ENCODE data around the gene CPSF4.
A peak's percentile ranks its signal among the peaks of the same experiment; 100 is the strongest.

CPSF4 gene

GRCh38 chr7:99449326-99449725 lies 10.6 kb downstream of the CPSF4 start:
- DNase-seq, result no peak

GRCh38 chr7:99451936-99452335 lies 13.2 kb downstream of the CPSF4 start:
- DNase-seq, result no peak

GRCh38 chr7:99452541-99452940 lies 13.8 kb downstream of the CPSF4 start:
- no peak for DNase-seq

- no peak for DNase-seq
Measured at GRCh38 chr7:99453105-99453504, 14.4 kb downstream of the CPSF4 start.

GRCh38 chr7:99455874-99456273 lies 17.1 kb downstream of the CPSF4 start:
- no peak for DNase-seq

- DNase-seq, result no peak
Measured at GRCh38 chr7:99456288-99456687, 17.5 kb downstream of the CPSF4 start.

GRCh38 chr7:99457050-99457649 lies 18.4 kb downstream of the CPSF4 start:
- no peak for DNase-seq

- no peak for DNase-seq
Measured at GRCh38 chr7:99457650-99458493, 19.1 kb downstream of the CPSF4 start.

GRCh38 chr7:99459087-99459486 lies 20.3 kb downstream of the CPSF4 start:
- DNase-seq, result no peak

GRCh38 chr7:99460651-99461050 lies 21.9 kb downstream of the CPSF4 start:
- no peak for DNase-seq

- no peak for DNase-seq
Measured at GRCh38 chr7:99461221-99461620, 22.5 kb downstream of the CPSF4 start.

DNA sequence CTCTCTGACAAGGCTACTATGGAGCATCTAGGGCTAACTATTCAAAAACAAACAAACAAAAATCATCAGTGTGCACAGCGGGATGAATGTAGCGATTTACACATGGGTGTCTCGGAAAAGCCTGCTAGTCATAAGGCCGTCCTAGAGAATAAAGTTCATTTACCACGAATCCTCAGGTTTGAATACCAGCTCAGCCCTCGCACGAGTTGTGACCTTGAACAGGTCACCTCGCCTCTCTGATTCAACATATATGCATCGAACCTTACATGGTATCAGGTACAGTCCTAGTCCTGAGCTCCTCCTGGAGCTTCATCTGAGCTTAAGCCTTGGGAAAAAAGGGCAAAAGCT lies 26.7 kb downstream of the CPSF4 start:
- no peak for DNase-seq

DNA sequence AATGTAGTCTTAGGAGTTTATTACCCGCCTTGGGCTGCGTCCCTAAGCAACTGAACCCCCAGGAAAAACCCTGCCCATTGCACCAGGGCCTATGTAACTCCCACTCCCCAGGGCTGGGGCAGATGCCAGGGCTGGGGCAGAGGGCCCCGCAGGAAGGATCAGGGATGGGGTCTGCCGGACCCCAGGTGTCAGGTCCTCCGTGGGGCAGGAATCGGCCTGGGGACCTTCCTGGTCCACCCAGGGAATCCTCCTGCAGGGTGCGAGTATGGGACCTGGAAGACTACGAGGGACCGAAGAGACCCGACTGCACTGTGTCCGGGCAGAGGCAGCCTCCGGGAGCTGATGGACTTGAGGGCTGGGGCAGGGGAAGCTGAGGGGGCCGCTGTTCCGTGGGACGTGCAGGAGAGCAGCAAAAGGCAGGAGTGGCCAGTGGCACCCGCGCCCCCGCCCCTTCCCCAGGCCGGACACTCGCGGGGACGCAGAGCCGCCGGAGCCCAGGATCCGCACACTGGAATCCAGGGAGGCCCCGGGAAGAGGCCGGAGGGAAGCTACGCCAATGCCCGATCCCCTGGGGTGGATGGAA lies 29.7 kb downstream of the CPSF4 start:
- no peak for DNase-seq

- no peak for DNase-seq
Measured at GRCh38 chr7:99469381-99470065, 30.8 kb downstream of the CPSF4 start.

DNA sequence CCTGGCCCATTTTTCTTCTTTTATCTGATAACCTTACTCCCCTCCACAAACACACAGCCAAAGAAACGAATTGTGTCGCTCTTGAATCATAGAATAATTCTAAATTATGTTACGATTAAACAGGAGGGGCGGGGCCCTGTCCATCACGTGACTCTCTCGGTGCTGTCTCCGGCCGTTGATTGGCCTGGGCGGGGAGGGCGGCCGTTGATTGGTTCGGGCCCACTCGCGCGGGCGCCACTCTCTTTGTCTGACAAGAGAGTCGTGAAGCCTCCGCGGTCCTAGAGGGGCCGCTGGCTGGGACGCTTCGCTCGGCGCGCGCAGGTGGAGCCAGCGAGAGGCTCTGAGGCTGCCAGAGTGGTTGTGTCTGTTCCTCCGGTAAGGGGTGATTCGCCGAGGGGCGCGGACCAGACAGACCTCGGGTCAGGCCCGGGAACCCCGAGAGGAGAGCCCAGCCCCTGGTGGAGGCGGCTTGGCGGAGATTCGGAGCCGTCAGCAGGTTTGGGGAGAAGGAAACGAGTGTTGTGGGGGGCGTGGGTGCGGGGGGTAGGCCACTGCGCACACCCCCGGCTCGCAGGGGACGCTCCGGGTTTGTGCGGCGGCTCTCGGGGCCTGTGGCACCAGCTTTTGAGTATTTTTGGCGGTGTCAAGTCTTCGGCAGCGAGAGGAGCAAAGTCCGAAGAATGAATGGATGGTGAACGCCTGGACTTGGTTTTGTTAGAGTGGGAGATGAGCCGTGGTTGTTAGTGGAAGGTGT lies 34.0 kb downstream of the CPSF4 start, which contains the start of gene ZNF789:
Gene ZNF789 (plus strand): TSS at position 330 of the 754 bp plus-strand sequence. CDS start 3,567 bp downstream, outside the sequence.
- peak; percentile 94 for DNase-seq

DNA sequence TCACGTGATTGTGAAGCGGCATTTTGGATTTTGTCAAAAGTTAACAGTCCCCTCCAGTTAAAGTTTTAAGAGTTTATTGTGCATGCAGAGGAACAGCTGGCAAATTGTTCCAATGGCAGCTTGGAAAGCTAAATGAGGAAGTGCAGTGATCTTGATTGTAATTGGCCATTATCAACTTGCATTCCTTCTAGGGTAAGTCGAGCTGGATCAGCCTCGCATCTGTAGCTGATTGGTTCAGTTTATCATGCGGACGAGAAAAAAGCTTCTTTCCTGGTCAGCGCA lies 34.5 kb downstream of the CPSF4 start:
- no peak for DNase-seq

DNA sequence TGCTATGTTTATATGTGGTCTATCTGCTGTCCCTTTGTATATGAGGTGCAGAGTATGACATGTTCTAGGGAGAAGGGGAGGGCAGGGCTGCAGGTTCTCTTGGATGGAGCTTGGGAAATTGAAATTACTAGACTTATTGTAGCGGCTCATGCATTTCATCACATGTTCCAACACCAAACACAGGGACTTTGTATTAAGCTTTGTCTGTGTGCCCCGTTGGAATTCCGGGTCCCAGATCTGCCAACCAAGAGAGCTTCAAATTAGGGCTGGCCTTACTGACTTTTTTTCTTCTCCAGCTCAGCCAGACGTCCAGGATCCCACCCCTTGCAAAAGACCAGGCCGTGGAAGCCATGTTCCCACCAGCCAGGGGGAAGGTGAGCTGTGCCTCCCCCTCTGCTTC lies 37.4 kb downstream of the CPSF4 start:
- DNase-seq, result no peak

GRCh38 chr7:99478464-99479440 lies 40.0 kb downstream of the CPSF4 start:
- DNase-seq, result no peak

- DNase-seq, result no peak
Measured at GRCh38 chr7:99485094-99485493, 46.4 kb downstream of the CPSF4 start.

DNA sequence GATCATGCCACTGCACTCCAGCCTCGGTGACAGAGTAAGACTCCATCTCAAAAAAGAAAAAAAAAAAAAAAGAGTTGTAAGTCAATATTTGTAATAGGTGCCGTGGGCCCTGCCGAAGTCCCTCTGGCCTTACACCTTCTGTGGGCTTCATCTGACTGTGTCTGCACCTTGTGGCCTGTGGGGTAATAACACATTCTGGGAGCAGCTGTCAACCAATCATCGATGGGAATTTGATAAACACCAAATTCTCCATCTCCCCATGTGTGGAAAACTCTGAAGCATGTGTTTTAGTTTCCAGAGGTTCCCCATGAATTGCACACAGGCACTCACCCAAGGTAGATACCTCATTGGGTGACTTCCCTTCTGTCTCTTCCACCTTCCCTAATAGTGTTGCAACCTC lies 50.5 kb downstream of the CPSF4 start:
- no peak for DNase-seq

GRCh38 chr7:99490878-99491277 lies 52.1 kb downstream of the CPSF4 start:
- no peak for DNase-seq

GRCh38 chr7:99493823-99494222 lies 55.1 kb downstream of the CPSF4 start:
- DNase-seq, result no peak

Measured in activated T-cell treated with anti-CD3 and anti-CD28 coated beads for 4 hours (primary cell).